LHCN-M2 (cell line): ENCODE results near the gene DNLZ. TPM values are rescaled to one million over a fixed set of nuclear protein-coding genes. Genes with fewer than 3 reads are reported as not detected.
"Not testable (repeated sequence)": the region's sequence is repeated elsewhere in the genome, so short reads cannot be mapped to it uniquely, and the experiment has no call there.

Source experiments
- DNase-seq: peaks from one replicate; pipeline ENCODE4 v3.0.0-alpha.2; 2012; ENCODE audit warnings: low read depth
- total RNA-seq: library from RNA; depleted of rRNA; stranded (reverse); fragments of >200 nt; gene quantifications from 2 replicates; pipeline ENCODE4 v1.2.3, GENCODE V29; 2014

Gene DNLZ
- total RNA-seq, 1 experiment from 2014 or later = 52.0 TPM

- DNase-seq = no peak
Measured at GRCh38 chr9:136359774-136360718, 3.5 kb downstream of the DNLZ start.

DNA sequence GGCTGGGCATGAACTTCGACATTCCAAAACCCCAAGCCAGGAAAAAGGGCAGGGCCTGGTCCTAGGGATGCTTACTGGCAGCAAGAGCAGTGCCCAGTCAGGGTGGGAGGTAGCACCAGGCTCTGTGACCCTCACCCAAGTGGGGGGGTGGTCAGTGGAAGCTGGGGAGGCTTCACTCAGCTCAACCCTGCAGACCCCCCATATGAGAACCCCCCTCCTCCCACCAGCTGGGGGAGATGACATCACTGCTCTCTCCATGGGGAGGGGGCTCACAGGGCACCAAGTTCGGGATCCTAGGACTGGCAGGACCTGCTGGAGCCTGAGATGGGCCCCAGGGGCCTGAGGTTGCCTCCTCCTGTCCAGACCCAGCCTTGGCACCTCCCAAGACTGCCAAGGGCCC, 4.7 kb downstream of the DNLZ start:
- DNase-seq = no peak

DNA sequence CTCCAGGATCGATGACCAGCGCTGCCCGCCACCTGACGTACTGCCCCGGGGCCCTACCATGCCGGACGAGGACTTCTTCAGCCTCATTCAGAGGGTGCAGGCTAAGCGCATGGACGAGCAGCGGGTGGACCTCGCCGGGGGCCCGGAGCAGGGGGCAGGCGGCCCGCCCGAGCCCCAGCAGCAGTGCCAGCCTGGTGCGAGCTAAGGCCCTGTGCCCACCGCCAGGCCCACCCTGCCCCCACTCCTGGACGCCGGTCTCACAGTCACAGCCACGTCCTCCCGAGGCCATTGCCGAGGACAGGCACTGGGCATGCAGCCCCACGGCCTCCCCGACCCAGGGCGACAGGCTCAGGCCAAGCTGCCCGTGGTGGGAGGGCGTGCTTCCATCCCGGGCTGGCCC, 5.5 kb downstream of the DNLZ start:
- no peak for DNase-seq

DNA sequence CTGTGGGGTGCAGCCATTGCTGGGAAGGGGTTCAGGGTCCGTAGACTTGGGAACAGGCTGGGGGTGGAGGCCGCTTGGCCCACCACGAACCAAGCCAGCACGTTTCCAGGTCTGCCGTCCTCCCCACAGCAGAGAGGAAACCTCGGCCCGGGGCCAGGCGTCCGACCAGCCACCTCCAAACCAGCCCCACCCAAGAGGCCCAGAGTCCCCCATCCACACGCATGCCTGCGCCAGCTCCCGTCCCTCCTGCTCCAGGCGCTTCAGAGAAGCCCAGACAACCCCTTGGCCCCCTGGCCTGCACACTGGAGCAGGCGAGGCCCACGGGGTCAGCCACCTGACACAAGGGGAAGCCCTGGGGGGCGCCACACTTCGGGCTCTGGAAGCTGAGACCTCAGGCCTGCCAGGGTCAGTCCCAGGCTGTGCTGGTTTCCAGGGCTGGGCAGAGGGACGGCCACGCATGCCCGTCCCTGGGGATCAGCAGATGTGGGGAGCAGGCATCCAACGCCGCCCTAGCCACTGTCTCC, 6.3 kb downstream of the DNLZ start:
- DNase-seq = no peak

- no peak for DNase-seq
Measured at GRCh38 chr9:136355616-136356557, 7.7 kb downstream of the DNLZ start.

DNA sequence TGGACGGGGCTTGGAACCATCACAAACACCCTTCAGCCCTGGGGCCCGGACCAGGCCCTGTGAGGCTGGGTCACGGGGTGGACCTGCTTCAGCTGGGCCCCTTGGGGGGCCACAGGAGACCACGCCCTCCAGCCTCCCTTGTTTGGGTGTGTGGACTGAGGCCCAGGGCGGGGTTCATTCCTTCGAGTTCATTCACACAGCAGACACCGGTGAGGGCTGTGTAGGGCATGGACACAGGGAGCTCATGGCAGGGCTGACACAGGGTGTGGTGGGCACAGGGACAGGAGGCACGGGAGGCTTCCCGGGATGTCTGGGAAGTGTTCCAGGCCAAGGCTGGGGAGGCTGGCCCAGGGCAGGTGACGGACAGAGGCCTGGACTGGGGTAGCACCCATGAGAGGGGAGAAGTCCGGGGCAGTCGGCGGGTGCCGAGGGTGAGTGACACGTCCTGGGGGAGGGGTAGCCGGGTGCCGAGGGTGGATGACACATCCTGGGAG, 8.9 kb downstream of the DNLZ start:
- peak; percentile 29 for DNase-seq

- no peak for DNase-seq
Measured at GRCh38 chr9:136353757-136354488, 9.6 kb downstream of the DNLZ start.

DNA sequence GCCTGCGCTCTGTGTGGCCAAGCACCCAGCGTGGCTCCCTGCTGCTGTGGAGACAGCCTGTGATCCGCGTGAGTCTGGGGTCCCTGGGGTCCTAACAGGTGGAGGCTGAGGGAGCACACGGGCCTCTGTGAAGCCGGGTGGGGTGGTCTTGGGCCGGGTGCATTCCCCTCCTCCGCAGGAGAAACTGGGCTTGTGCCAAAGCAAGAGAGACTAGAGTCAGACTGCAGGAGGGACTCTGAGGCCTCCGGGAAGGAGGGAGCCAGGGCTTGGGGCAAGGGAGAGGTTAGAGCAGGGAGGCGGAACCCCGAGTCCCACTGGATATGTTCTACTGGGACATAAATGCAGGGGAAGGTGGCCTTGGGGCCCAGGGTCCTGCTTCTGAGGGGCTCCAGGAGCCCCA, 10.5 kb downstream of the DNLZ start:
- DNase-seq = no peak

DNA sequence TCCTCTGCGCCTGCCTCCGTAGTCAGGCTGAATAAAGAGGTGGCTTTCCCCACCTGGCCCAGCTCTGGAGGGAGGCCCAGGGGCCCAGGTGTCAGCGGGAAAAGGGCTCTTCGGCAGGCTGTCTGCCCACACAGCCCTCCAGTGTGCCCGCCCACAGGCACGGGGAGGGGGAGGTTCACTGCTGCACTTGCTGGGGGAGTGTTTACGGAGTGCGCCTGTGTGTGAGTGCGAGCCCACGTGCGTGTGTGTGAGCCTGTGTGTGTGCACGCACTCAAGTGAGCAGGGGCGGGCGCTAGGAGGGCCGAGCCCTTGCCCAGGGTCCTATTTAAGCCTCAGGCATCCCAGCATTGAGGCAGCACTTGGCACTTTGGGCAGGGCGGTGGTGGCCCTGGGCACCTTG, 10.9 kb downstream of the DNLZ start:
- no peak for DNase-seq

GRCh38 chr9:136351868-136352267, 11.7 kb downstream of the DNLZ start:
- DNase-seq = not testable (repeated sequence)

- peak; percentile 57 for DNase-seq
Measured at GRCh38 chr9:136351252-136351800, 12.2 kb downstream of the DNLZ start.

DNA sequence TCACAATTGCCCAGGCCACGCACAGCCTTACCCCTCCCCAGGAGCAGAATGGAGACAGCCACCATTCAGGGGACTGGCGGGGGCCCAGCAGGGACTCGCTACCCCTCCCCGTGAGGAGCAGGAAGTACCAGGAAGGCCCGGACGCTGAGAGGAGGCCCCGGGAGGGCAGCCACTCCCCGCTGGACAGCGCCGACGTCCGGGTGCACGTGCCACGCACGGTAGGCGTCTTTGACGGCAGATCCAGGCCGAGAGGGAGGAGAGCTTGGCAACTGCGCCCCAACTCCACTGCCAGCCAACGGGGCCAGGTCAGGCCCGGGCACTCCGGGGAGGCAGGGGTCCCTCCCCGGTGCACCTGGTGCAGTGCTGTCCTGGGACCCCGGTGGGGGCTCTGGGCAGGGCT, 14.0 kb downstream of the DNLZ start:
- DNase-seq = no peak

DNA sequence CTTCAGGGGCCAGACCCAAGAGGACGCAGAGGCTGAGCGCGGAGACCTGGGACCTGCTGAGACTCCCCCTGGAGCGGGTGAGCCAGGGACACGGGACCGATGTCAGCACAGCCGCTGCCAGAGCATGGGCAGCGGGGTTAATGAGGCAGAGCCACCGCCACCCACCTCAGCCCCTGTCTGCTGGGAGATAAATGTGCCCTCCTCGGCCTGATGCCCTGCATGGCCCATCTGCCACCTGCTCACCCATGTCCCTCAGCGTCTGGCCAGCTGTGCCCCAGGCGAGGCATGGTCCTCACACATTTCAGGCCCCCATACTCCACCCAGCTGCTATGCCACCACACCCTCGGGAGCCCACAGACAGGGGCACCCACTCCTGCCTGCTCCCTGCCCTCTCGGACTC, 14.9 kb downstream of the DNLZ start:
- DNase-seq = no peak

DNA sequence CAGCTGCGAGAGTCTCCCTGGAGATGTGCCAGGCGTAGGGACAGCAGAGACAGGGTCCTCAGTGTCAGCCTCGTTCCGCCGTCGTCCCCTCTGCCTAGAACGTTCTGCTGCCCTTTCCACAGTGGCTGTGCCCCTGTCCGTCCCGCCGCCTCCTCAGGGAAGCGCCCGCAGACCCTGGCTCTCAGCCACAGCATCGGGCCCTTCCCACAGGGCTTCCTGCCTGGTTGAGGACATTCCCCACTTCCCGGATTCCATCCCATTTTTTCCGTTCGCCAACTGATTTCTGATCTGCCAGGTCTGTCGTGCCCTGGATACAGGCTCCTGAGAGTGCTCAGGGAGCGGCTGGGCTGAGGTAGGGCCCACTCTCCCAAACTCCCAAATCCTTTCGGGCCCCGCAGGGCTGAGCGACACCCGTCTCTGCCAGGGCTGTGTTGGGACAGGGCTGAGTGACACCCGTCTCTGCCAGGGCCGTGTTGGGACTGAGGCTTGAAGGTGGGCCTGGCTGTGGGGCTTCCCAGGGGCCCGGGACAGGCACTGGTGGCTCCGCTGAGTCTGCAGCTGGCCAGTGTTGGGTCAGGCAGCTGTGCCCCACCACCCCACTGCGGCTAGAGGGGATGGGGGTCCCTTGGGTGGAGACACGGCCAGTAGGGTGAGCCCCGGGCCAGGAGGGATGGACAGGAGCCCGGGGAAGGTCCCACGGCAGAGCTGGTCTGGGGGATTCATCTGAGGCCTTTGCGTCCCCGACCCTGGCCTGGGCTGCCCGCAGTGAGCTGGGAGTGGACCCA, 15.9 kb downstream of the DNLZ start:
- DNase-seq = no peak

- no peak for DNase-seq
Measured at GRCh38 chr9:136346927-136347465, 16.5 kb downstream of the DNLZ start.

DNA sequence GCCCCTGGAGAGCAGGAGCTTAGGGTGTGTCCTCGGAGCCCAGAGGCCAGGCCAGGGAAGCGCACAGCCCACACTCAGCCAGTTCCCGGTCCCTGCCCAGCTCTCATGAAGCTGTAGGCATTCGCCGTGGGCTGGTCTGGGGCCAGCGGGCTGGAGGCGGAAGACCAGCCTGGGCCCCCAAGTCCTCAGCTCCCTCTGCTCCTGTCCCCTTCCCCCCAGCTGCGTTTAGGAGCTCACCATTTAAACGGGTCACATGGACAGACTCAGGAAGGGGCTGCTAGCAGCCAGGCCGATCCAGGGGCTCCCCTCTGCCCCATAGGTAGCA, 17.4 kb downstream of the DNLZ start:
- DNase-seq = no peak

DNA sequence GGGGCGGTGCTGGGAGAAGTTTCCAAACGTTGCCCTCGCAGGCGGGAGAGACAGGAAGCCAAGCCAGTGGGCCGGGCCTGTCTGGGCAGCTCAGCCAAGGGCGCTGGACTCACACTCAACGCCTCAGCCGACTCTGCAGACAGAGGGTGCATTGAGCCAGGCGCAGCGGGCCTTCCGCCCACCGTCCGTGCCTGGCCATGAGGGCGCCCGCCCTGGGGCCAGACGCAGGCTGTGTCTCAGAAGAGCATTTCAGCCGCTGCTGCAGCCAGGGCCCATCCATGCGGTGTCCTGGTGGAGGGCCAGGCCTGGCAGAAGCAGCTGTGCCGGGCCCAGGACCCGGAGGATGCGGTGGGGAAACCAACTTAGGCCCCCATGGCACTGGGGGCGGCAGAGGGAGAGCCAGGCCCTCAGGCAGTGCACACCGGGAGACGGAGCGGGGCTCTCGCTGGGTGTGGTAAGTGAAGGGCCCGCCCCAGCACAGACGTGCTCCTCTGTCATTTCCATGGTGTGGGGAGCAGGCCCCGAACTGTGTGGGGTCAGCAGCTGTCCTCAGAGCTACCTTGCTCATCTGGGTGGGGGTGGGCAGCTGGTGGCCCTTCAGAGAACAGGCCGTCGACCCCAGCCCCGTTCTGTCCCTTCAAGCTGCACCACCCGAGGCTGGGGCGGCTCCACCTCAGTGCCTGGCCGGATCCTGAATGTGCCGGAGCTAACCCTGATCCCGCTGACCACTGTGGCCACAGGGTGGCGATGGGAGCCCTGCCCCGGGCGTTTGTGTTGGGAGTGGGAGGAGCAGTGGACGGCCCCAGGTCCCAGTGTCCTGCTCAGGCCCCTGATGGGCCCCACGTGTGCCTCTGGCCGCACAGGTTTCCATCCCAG, 18.0 kb downstream of the DNLZ start:
- peak; percentile 34 for DNase-seq

DNA sequence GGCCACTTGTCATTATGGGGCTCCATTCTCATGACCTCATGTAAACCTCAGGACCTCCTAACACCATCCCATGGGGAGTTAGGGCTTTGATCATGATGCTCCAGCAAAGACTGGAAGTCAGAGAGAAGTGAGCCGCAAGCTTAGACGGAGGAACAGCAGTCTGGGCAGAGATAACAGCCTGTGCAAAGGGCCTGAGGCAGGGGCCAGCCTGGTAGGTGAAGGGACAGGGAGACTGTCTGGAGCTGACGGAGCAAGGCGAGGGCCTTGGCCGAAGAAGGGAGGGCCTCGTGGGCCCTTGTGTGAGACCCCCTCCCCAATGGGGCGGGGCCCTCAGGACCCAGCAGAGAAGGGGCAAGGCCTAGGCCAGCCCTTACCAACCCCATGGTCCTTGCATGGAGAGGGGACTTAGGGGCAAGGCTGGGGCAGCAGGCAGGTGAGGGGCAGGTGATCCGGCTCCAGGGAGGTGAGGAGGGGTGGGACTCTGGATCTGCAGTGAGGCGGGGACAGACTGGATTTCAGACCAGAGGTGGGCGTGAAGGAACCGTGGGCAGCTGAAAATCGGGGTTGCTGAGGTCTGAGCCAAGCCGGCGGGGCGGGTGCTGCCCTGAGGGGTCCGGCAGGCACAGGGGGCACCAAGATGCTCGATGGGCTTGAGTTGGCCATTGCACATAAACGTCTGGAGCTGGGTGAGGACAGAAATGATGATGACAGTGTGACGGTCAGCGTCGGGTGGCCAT, 18.8 kb downstream of the DNLZ start:
- no peak for DNase-seq
